GM12892 (cell line): Measurements from ENCODE around the gene NUTF2.

Experiments
- POLR2A ChIP-seq: IDR thresholded peaks from 2 replicates; pipeline ENCODE4 v1.6.1; 2011; ENCODE audit warnings: low read depth, low read length, control low read depth
- POLR2AphosphoS5 ChIP-seq: IDR thresholded peaks from 2 replicates; pipeline ENCODE4 v1.6.1; 2011; ENCODE audit warnings: low read depth, low read length, control low read depth

DNA sequence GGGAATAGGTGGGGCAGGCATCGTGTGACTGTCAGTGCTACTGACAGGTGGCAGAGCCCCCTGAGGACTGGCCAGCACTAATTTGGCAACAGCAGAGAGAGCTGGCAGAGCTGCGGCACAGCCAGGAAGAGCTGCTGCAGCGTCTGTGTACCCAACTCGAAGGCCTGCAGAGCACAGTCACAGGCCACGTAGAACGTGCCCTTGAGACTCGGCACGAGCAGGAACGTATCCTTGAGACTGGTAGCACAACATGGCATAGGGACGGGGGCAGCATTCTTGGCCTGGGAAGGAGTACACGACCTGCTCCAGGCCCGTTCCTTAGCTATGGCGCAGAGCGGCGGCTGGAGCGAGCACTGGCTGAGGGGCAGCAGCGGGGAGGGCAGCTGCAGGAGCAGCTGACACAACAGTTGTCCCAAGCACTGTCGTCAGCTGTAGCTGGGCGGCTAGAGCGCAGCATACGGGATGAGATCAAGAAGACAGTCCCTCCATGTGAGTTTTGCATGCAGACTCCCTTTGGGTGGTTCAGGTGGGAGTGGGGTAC lies 35.0 kb downstream of the NUTF2 start:
- TF ChIP-seq POLR2AphosphoS5 (no peak), POLR2A (no peak)
